KMS-11 (cell line): Measurements from ENCODE around the gene CFAP141.
A peak's percentile ranks its signal among the peaks of the same experiment; 100 is the strongest.

Source experiments
- H2AFZ ChIP-seq: fragments of 200-600 bp; sonication (generic); 2 replicates; pipeline ENCODE4 v1.6.1; 2016; ENCODE audit warnings: antibody characterized with exemption, mixed run types, low read depth
- H3K27ac ChIP-seq: fragments of 200-600 bp; sonication (generic); 2 replicates; pipeline ENCODE4 v1.6.1; 2016; ENCODE audit warnings: mild to moderate bottlenecking, mixed run types
- H3K27me3 ChIP-seq: fragments of 200-600 bp; sonication (generic); 2 replicates; pipeline ENCODE4 v1.6.1; 2017; ENCODE audit warnings: mild to moderate bottlenecking, low read depth, mixed run types, moderate library complexity; ENCODE audit not compliant: insufficient read depth
- H3K36me3 ChIP-seq: fragments of 200-600 bp; sonication (generic); 2 replicates; pipeline ENCODE4 v1.6.1; 2017; ENCODE audit warnings: mild to moderate bottlenecking, mixed run types; ENCODE audit not compliant: insufficient read depth
- H3K4me1 ChIP-seq: fragments of 200-600 bp; sonication (generic); 2 replicates; pipeline ENCODE4 v1.6.1; 2016; ENCODE audit warnings: mild to moderate bottlenecking, low read depth, mixed run types; ENCODE audit not compliant: poor library complexity, severe bottlenecking
- H3K4me2 ChIP-seq: fragments of 200-600 bp; sonication (generic); 2 replicates; pipeline ENCODE4 v1.7.0; 2016; ENCODE audit warnings: mild to moderate bottlenecking, mixed run types
- H3K4me3 ChIP-seq: fragments of 200-600 bp; sonication (generic); IDR thresholded peaks from 2 replicates; pipeline ENCODE4 v1.6.1; 2017; ENCODE audit warnings: low read depth, low read length, mixed read lengths; ENCODE audit not compliant: insufficient read depth
- H3K79me2 ChIP-seq: fragments of 200-600 bp; sonication (generic); 2 replicates; pipeline ENCODE4 v1.6.1; 2016; ENCODE audit warnings: low read depth, mixed run types; ENCODE audit not compliant: insufficient read depth
- H3K9ac ChIP-seq: fragments of 200-600 bp; sonication (generic); 2 replicates; pipeline ENCODE4 v1.6.1; 2016; ENCODE audit warnings: mild to moderate bottlenecking, mixed run types
- H4K20me1 ChIP-seq: fragments of 200-600 bp; sonication (generic); 2 replicates; pipeline ENCODE4 v1.6.1; 2016; ENCODE audit warnings: mild to moderate bottlenecking, mixed run types; ENCODE audit not compliant: insufficient read depth
- CTCF ChIP-seq: fragments of 200-600 bp; sonication (generic); conservative IDR thresholded peaks from 2 replicates; pipeline ENCODE4 v1.6.1; 2017; ENCODE audit warnings: low read depth, mild to moderate bottlenecking, antibody characterized with exemption, low read length, moderate library complexity, mixed read lengths

The CFAP141 gene

GRCh38 chr1:154206196-154206595 is at the start of gene CFAP141:
CFAP141 (minus strand) TSS chr1:154206333; CDS start chr1:154206307, 26 bp downstream.
- Histone ChIP-seq H4K20me1 (no peaks in the 10 kb centered on the region), H3K79me2 (peaks cover 10% of the 10 kb centered on the region; the same call in 1 of the 2 replicates), H3K4me2 (peak within 1 kb of the TSS; percentile 2; the same call in 1 of the 2 replicates), H3K9ac (no peak within 1 kb of the TSS), H2AFZ (no peak within 1 kb of the TSS), H3K4me1 (peaks cover 60% of the 10 kb centered on the region), H3K4me3 (no peak within 1 kb of the TSS), H3K27me3 (no peaks in the 10 kb centered on the region), H3K27ac (peak within 1 kb of the TSS; percentile 11; the same call in 1 of the 2 replicates), H3K36me3 (peaks cover 14% of the 10 kb centered on the region; the same call in 1 of the 2 replicates)
- TF ChIP-seq CTCF = no peak

- Histone ChIP-seq H3K36me3 (peaks cover 76% of the 10 kb centered on the region; the same call in 1 of the 2 replicates), H3K27me3 (no peaks in the 10 kb centered on the region), H3K9ac (no peak overlapping the region), H3K4me1 (no peaks in the 10 kb centered on the region), H3K4me3 (no peak overlapping the region), H2AFZ (no peak overlapping the region), H3K4me2 (no peak overlapping the region), H3K79me2 (peaks cover 6% of the 10 kb centered on the region; the same call in 1 of the 2 replicates), H4K20me1 (no peaks in the 10 kb centered on the region), H3K27ac (no peak overlapping the region)
- TF ChIP-seq CTCF = no peak
These were observed 47.5 kb upstream of the CFAP141 start for GRCh38 chr1:154253671-154254070.

DNA sequence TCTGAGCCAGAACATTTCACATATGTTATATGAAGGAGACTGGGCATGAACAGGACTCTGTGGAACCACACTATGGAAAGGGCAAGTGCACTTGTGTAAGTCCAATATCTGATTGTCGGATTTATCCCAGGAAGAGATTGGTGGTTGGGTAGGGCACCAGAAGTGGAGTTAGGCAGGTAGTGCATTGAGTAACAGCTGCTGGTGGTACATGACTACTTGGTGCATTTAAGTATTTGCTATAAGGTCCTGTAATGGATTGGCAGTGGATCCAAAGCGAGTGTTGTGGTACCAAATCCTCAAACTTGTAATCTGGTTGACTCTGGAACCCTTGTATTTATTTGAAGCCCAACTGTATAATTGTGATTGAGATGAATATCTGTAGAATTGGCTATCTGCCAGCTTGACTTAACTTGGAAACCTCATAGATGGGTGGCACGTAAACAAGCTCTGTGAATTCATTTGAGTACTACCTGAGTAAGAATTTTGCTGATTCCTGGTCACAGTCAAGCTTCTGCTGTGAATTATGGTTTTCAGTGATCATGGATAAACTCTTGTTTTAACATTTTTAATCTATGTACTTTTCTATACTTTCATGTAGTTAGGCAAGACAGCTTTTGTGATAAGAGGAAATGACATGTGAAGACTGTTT is 35.7 kb upstream of the CFAP141 start:
- Histone ChIP-seq H4K20me1 (peaks cover 19% of the 10 kb centered on the region; the same call in 1 of the 2 replicates), H3K79me2 (peaks cover 60% of the 10 kb centered on the region), H2AFZ (no peak overlapping the region), H3K4me1 (peaks cover 31% of the 10 kb centered on the region), H3K36me3 (peaks cover 87% of the 10 kb centered on the region; the same call in 1 of the 2 replicates), H3K27me3 (no peaks in the 10 kb centered on the region), H3K4me3 (no peak overlapping the region), H3K9ac (no peak overlapping the region), H3K27ac (no peak overlapping the region), H3K4me2 (no peak overlapping the region)
- no peak for TF ChIP-seq CTCF

DNA sequence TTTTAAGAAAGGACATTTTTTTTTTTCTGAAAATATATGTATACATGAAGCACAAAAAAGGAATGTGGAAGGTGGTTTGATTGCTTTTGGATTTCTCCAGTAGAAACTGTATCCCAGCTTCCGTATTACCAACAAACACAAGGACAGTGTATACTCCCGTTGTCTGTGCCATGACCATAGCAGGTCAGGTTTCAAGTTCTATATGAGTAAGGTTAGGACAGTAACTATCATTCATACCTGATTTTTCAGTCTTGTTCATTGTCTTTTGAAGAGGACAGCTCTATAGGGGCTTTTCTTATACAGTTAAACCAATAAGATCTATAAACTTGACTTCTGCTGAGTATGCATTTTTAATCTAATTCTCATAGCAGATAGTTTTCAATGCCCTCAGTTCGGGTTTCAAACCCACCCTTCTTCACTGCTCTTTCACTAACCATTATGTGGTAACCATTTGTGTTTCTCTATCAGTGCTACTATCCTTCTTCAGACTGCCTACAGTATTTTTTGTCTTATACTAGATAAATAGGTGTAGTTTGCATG is 34.2 kb upstream of the CFAP141 start:
- peaks cover 67% of the 10 kb centered on the region for H3K79me2 ChIP-seq
- H3K9ac ChIP-seq = no peak overlapping the region
- no peak overlapping the region for H2AFZ ChIP-seq
- peak overlapping the region; percentile 0; the same call in 1 of the 2 replicates for H3K4me2 ChIP-seq
- peaks cover 19% of the 10 kb centered on the region; the same call in 1 of the 2 replicates for H4K20me1 ChIP-seq
- no peak overlapping the region; the same call in 1 of the 2 replicates for H3K27ac ChIP-seq
- no peak overlapping the region for H3K4me3 ChIP-seq
- H3K36me3 ChIP-seq = peaks cover 89% of the 10 kb centered on the region; the same call in 1 of the 2 replicates
- H3K4me1 ChIP-seq = peaks cover 31% of the 10 kb centered on the region
- H3K27me3 ChIP-seq = no peaks in the 10 kb centered on the region
- no peak for TF ChIP-seq CTCF
